ENCODE results near the gene SDHAF3.
"Not testable (repeated sequence)": the region's sequence is repeated elsewhere in the genome, so short reads cannot be mapped to it uniquely, and the experiment has no call there.

The SDHAF3 gene

GRCh38 chr7:97126483-97127171, 9.1 kb downstream of the SDHAF3 start:
- no peak for DNase-seq

GRCh38 chr7:97128736-97129135, 11.2 kb downstream of the SDHAF3 start:
- no peak for DNase-seq

- DNase-seq: no peak
Observed at GRCh38 chr7:97130417-97131139, 13.1 kb downstream of the SDHAF3 start.

- no peak for DNase-seq
Observed at GRCh38 chr7:97133159-97133558, 15.7 kb downstream of the SDHAF3 start.

- no peak for DNase-seq
Observed at GRCh38 chr7:97138830-97139229, 21.3 kb downstream of the SDHAF3 start.

- DNase-seq: no peak
Observed at GRCh38 chr7:97145068-97145467, 27.6 kb downstream of the SDHAF3 start.

- DNase-seq: no peak
Observed at GRCh38 chr7:97149843-97150242, 32.3 kb downstream of the SDHAF3 start.

GRCh38 chr7:97155897-97156418, 38.5 kb downstream of the SDHAF3 start:
- DNase-seq: no peak

GRCh38 chr7:97159984-97160383, 42.5 kb downstream of the SDHAF3 start:
- DNase-seq: not testable (repeated sequence)

GRCh38 chr7:97161609-97162008, 44.1 kb downstream of the SDHAF3 start:
- DNase-seq: not testable (repeated sequence)

- DNase-seq: no peak
Observed at GRCh38 chr7:97166308-97166707, 48.8 kb downstream of the SDHAF3 start.

GRCh38 chr7:97167176-97167575, 49.7 kb downstream of the SDHAF3 start:
- peak; percentile 19 to 22 for DNase-seq

GRCh38 chr7:97167749-97168148, 50.3 kb downstream of the SDHAF3 start:
- DNase-seq: no peak

- DNase-seq: no peak
Observed at GRCh38 chr7:97174303-97174702, 56.8 kb downstream of the SDHAF3 start.

- DNase-seq: peak; percentile 33 to 36
Observed at GRCh38 chr7:97179454-97180104, 62.1 kb downstream of the SDHAF3 start.

GRCh38 chr7:97187067-97187466, 69.6 kb downstream of the SDHAF3 start:
- DNase-seq: no peak

- not testable (repeated sequence) for DNase-seq
Observed at GRCh38 chr7:97196174-97196573, 78.7 kb downstream of the SDHAF3 start.

- DNase-seq: no peak
Observed at GRCh38 chr7:97198596-97198995, 81.1 kb downstream of the SDHAF3 start.

- no peak for DNase-seq
Observed at GRCh38 chr7:97200018-97200417, 82.5 kb downstream of the SDHAF3 start.

GRCh38 chr7:97203957-97204356, 86.5 kb downstream of the SDHAF3 start:
- no peak for DNase-seq

GRCh38 chr7:97204821-97205220, 87.3 kb downstream of the SDHAF3 start:
- no peak for DNase-seq

GRCh38 chr7:97215556-97215955, 98.1 kb downstream of the SDHAF3 start:
- DNase-seq: no peak

GRCh38 chr7:97218767-97219166, 101.3 kb downstream of the SDHAF3 start:
- no peak for DNase-seq

- DNase-seq: no peak
Observed at GRCh38 chr7:97219237-97219636, 101.7 kb downstream of the SDHAF3 start.

All from activated T-cell treated with anti-CD3 and anti-CD28 coated beads, Interleukin-2, amount 50 U/mL, for 48 hours (primary cell).